ENCODE data around the gene FOXR1. TPM values are rescaled to one million over a fixed set of nuclear protein-coding genes. Genes with fewer than 3 reads are reported as not detected.
"Not testable (repeated sequence)": the region's sequence is repeated elsewhere in the genome, so short reads cannot be mapped to it uniquely, and the experiment has no call there.

Gene FOXR1
- total RNA-seq, 1 donor from 2014 or later: not detected

GRCh38 chr11:118961189-118961588 is 10.4 kb upstream of the FOXR1 start:
- H3K9me3 ChIP-seq (ENCODE audit: low read depth): no peaks in the 10 kb centered on the region
- Mint-ChIP-seq H3K9me3 (no peaks in the 10 kb centered on the region), H3K27me3 (ENCODE audit: insufficient read depth, low read depth) (peaks cover 10% of the 10 kb centered on the region), H3K36me3 (no peaks in the 10 kb centered on the region), H3K4me1 (peaks cover 3% of the 10 kb centered on the region), H3K27ac (no peak overlapping the region), H3K4me3 (no peak overlapping the region)
- H3K9ac ChIP-seq: no peak overlapping the region
- H3K4me2 ChIP-seq: no peak overlapping the region
- no peaks in the 10 kb centered on the region for H3K36me3 ChIP-seq
- no peak for TF ChIP-seq EZH2phosphoT487 (IDR thresholded peaks at IDR 0.05)
- TF ChIP-seq, protein P1, sequence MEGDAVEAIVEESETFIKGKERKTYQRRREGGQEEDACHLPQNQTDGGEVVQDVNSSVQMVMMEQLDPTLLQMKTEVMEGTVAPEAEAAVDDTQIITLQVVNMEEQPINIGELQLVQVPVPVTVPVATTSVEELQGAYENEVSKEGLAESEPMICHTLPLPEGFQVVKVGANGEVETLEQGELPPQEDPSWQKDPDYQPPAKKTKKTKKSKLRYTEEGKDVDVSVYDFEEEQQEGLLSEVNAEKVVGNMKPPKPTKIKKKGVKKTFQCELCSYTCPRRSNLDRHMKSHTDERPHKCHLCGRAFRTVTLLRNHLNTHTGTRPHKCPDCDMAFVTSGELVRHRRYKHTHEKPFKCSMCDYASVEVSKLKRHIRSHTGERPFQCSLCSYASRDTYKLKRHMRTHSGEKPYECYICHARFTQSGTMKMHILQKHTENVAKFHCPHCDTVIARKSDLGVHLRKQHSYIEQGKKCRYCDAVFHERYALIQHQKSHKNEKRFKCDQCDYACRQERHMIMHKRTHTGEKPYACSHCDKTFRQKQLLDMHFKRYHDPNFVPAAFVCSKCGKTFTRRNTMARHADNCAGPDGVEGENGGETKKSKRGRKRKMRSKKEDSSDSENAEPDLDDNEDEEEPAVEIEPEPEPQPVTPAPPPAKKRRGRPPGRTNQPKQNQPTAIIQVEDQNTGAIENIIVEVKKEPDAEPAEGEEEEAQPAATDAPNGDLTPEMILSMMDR (IDR thresholded peaks at IDR 0.05): no peak
- TF ChIP-seq EZH2 (IDR thresholded peaks at IDR 0.05): no peak
- DNase-seq (ENCODE audit: low spot score): no peak
- no peaks in the 10 kb centered on the region for H3F3A ChIP-seq (ENCODE audit: low read depth)
- H3K79me2 ChIP-seq (ENCODE audit: low read depth): no peaks in the 10 kb centered on the region
- peak overlapping the region; percentile 34 for H2AFZ ChIP-seq (replicated peaks)
- no peaks in the 10 kb centered on the region for H4K20me1 ChIP-seq (ENCODE audit: low read depth)
- H3K4me1 ChIP-seq: no peaks in the 10 kb centered on the region
- H3K4me3 ChIP-seq: no peak overlapping the region
- no peaks in the 10 kb centered on the region for H3K27me3 ChIP-seq
- no peak overlapping the region for H3K27ac ChIP-seq

- Mint-ChIP-seq H3K9me3 (no peaks in the 10 kb centered on the region), H3K4me1 (no peaks in the 10 kb centered on the region), H3K4me3 (no peak overlapping the region), H3K36me3 (no peaks in the 10 kb centered on the region), H3K27ac (no peak overlapping the region), H3K27me3 (ENCODE audit: insufficient read depth, low read depth) (peaks cover 8% of the 10 kb centered on the region)
- H3K9ac ChIP-seq: no peak overlapping the region
- H3K4me3 ChIP-seq: no peak overlapping the region
- H3F3A ChIP-seq (ENCODE audit: low read depth): no peaks in the 10 kb centered on the region
- H3K79me2 ChIP-seq (ENCODE audit: low read depth): no peaks in the 10 kb centered on the region
- peak overlapping the region; percentile 34 for H2AFZ ChIP-seq (replicated peaks)
- H3K4me2 ChIP-seq: no peak overlapping the region
- TF ChIP-seq EZH2phosphoT487 (IDR thresholded peaks at IDR 0.05): no peak
- TF ChIP-seq, protein P1 (IDR thresholded peaks at IDR 0.05): no peak
- no peak for TF ChIP-seq EZH2 (IDR thresholded peaks at IDR 0.05)
- H3K27ac ChIP-seq: no peak overlapping the region
- no peaks in the 10 kb centered on the region for H3K9me3 ChIP-seq (ENCODE audit: low read depth)
- H4K20me1 ChIP-seq (ENCODE audit: low read depth): no peaks in the 10 kb centered on the region
- no peak for DNase-seq (ENCODE audit: low spot score)
- H3K4me1 ChIP-seq: no peaks in the 10 kb centered on the region
- H3K27me3 ChIP-seq: no peaks in the 10 kb centered on the region
- no peaks in the 10 kb centered on the region for H3K36me3 ChIP-seq
These were observed 10.0 kb upstream of the FOXR1 start for GRCh38 chr11:118961591-118961990.

DNA sequence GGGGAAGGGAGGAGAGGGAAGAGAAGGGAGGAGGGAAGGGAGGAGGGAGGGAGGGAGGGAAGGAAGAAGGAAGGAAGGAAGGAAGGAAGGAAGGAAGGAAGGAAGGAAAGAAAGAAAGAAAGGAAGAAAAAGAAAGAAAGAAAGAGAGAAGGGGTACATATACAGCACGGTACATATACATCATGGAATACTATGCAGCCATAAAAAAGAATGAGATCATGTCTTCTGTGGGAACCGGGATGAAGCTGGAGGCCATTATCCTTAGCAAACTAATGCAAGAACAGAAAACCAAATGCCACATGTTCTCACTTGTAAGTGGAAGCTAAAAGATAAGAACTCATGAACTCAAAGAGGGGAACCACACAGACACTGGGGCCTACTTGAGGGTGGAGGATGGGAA is 2.1 kb upstream of the FOXR1 start:
- not testable (repeated sequence) for DNase-seq (ENCODE audit: low spot score); H3K4me1 ChIP-seq; H3K9ac ChIP-seq; H3K4me1 Mint-ChIP-seq; H3K36me3 Mint-ChIP-seq; H3K27ac ChIP-seq; H3K4me3 ChIP-seq; H2AFZ ChIP-seq (replicated peaks); H3K27me3 ChIP-seq; H3K9me3 ChIP-seq (ENCODE audit: low read depth); H3F3A ChIP-seq (ENCODE audit: low read depth); H3K4me3 Mint-ChIP-seq; H3K27me3 Mint-ChIP-seq (ENCODE audit: insufficient read depth, low read depth); H3K9me3 Mint-ChIP-seq; H4K20me1 ChIP-seq (ENCODE audit: low read depth); H3K79me2 ChIP-seq (ENCODE audit: low read depth); H3K4me2 ChIP-seq; H3K27ac Mint-ChIP-seq; H3K36me3 ChIP-seq

- Histone ChIP-seq H3K9me3 (ENCODE audit: low read depth) (no peaks in the 10 kb centered on the region), H4K20me1 (ENCODE audit: low read depth) (no peaks in the 10 kb centered on the region), H3K4me3 (no peak overlapping the region), H3K36me3 (no peaks in the 10 kb centered on the region), H3K9ac (no peak overlapping the region), H3K27me3 (no peaks in the 10 kb centered on the region), H2AFZ (replicated peaks) (no peak overlapping the region), H3F3A (ENCODE audit: low read depth) (peaks cover 3% of the 10 kb centered on the region), H3K4me2 (no peak overlapping the region), H3K4me1 (peaks cover 8% of the 10 kb centered on the region), H3K79me2 (ENCODE audit: low read depth) (no peaks in the 10 kb centered on the region), H3K27ac (no peak overlapping the region)
- no peak overlapping the region for H3K27ac Mint-ChIP-seq
- peaks cover 3% of the 10 kb centered on the region for H3K27me3 Mint-ChIP-seq (ENCODE audit: insufficient read depth, low read depth)
- DNase-seq (ENCODE audit: low spot score): no peak
- H3K9me3 Mint-ChIP-seq: peaks cover 8% of the 10 kb centered on the region
- H3K4me3 Mint-ChIP-seq: no peak overlapping the region
- TF ChIP-seq, protein P1 (IDR thresholded peaks at IDR 0.05): no peak
- TF ChIP-seq EZH2phosphoT487 (IDR thresholded peaks at IDR 0.05): no peak
- TF ChIP-seq EZH2 (IDR thresholded peaks at IDR 0.05): no peak
- peaks cover 2% of the 10 kb centered on the region for H3K36me3 Mint-ChIP-seq
- H3K4me1 Mint-ChIP-seq: peaks cover 6% of the 10 kb centered on the region
These were observed 2.4 kb downstream of the FOXR1 start for GRCh38 chr11:118973985-118974384.
